ENCODE results near the gene ANKS1A.

DNA sequence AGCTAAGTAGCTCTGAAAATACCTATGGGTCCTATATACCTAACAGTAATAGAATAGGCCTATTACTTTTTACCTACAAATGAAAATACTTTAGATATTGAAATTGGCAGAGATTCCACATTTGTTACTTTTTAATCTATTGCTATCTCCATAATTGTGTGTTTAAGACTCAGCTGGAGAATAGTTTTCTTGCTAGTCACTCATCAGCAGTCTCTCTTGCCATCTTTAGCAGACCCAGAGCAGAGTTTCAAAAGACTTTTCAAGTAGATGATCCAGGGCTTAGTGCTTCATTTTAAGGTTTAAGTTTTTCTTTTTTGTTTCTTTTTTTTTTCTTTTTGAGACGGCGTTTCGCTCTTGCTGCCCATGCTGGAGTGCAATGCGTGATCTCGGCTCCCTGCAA lies 12.9 kb downstream of the ANKS1A start:
- no peak for TF ChIP-seq GATA3 (IDR thresholded peaks at IDR 0.05; ENCODE audit: low read depth, low read length)
- TF ChIP-seq GATA2 (IDR thresholded peaks at IDR 0.05; ENCODE audit: low read depth, low read length): no peak
